GM18508 (cell line): Measurements from ENCODE around the gene PREPL.
"Not testable (repeated sequence)": the region's sequence is repeated elsewhere in the genome, so short reads cannot be mapped to it uniquely, and the experiment has no call there.

Experiments
- ATAC-seq: cut with Tn5 transposase; IDR thresholded peaks from one replicate; pipeline ENCODE4 v1.9.1; 2021; ENCODE audit warnings: moderate number of reproducible peaks; ENCODE audit not compliant: insufficient read depth, unreplicated experiment

Gene PREPL

GRCh38 chr2:44351088-44351487, 10.2 kb downstream of the PREPL start:
- no peak for ATAC-seq

- no peak for ATAC-seq
These were observed 11.8 kb downstream of the PREPL start for GRCh38 chr2:44349506-44349905.

- ATAC-seq, result no peak
These were observed 12.9 kb downstream of the PREPL start for GRCh38 chr2:44348400-44348799.

GRCh38 chr2:44347526-44347925, 13.8 kb downstream of the PREPL start:
- ATAC-seq, result no peak

- ATAC-seq, result no peak
These were observed 18.4 kb downstream of the PREPL start for GRCh38 chr2:44342854-44343253.

GRCh38 chr2:44335806-44336538, 25.3 kb downstream of the PREPL start:
- no peak for ATAC-seq

GRCh38 chr2:44333994-44334393, 27.3 kb downstream of the PREPL start:
- ATAC-seq, result no peak

- no peak for ATAC-seq
These were observed 30.5 kb downstream of the PREPL start for GRCh38 chr2:44330801-44331200.

GRCh38 chr2:44329343-44329742, 32.0 kb downstream of the PREPL start:
- ATAC-seq, result no peak

- ATAC-seq, result no peak
These were observed 32.5 kb downstream of the PREPL start for GRCh38 chr2:44328750-44329149.

GRCh38 chr2:44326548-44327264, 34.6 kb downstream of the PREPL start:
- ATAC-seq, result no peak

GRCh38 chr2:44325897-44326296, 35.4 kb downstream of the PREPL start:
- ATAC-seq, result no peak

GRCh38 chr2:44324971-44325426, 36.3 kb downstream of the PREPL start:
- no peak for ATAC-seq

GRCh38 chr2:44321360-44321759, 39.9 kb downstream of the PREPL start:
- no peak for ATAC-seq

GRCh38 chr2:44320832-44321231, 40.5 kb downstream of the PREPL start:
- ATAC-seq, result no peak

GRCh38 chr2:44315945-44316344, 45.3 kb downstream of the PREPL start:
- no peak for ATAC-seq

- ATAC-seq, result no peak
These were observed 46.9 kb downstream of the PREPL start for GRCh38 chr2:44314362-44314761.

- no peak for ATAC-seq
These were observed 51.0 kb downstream of the PREPL start for GRCh38 chr2:44310287-44310686.

GRCh38 chr2:44305882-44306281, 55.4 kb downstream of the PREPL start:
- no peak for ATAC-seq

- no peak for ATAC-seq
These were observed 57.0 kb downstream of the PREPL start for GRCh38 chr2:44304258-44304657.

- ATAC-seq, result not testable (repeated sequence)
These were observed 57.5 kb downstream of the PREPL start for GRCh38 chr2:44303766-44304165.

GRCh38 chr2:44301111-44301510, 60.2 kb downstream of the PREPL start:
- no peak for ATAC-seq
